ENCODE results near the gene ZNF76.

DNA sequence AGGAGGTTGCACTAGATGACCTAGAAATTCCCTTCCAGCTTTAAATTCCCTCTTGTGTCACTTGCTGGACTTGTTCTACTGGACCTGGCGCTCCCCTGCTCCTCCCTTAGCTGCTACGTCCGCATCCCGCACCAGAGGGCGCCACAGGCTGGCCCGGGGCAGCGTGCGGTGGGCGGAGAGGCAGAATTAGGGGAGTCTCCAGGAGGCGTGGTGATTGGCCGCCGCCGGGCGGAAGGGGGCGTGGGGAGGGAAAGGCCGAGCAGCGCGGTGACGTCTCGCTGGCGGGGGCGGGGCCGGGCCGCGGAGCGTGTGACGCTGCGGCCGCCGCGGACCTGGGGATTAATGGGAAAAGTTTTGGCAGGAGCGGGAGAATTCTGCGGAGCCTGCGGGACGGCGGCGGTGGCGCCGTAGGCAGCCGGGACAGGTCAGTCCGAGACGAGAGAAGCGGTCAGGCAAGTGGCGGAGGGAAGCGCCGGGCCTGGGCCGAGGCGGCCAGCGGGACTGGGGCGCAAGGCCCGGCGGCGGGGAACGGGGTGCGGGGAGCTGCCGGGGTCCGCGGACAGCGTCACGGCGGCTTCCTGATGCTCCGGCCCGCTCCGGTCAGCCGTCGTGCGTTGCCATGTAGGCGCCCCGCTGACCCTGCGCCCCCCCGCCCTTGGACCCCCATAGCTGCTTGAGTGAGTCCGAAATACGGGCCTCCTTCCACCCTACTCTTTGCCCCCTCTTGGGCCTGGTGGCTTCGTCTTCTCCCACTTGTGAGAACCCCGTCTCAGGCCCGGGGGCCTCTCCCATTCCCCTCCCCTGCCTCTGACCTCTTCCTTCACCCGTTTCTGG, 82.9 kb downstream of the ZNF76 start, which contains the start of gene PPARD:
- TF ChIP-seq POLR2AphosphoS5 (IDR thresholded peaks at IDR 0.05; ENCODE audit: borderline replicate concordance, low read depth, low read length) (peak; percentile 78; the same call in 1 of the 2 replicates), EZH2 (IDR thresholded peaks at IDR 0.05) (no peak), FOXP2 (optimal IDR thresholded peaks at IDR 0.05; ENCODE audit: control extremely low read depth, extremely low read length, insufficient read depth) (peak; percentile 75)
